Caco-2 (cell line): ENCODE results near the gene MAP3K7CL. TPM values are rescaled to one million over a fixed set of nuclear protein-coding genes. Genes with fewer than 3 reads are reported as not detected.

ENCODE experiments used
- BruUV-seq: library from RNA; stranded (reverse); fragments of 400-500 nt; replicated peaks from 2 replicates; lab custom pipeline; 2021; lab: Mats Ljungman, UMichigan
- CTCF ChIA-PET: fragments of 300-600 bp; sonication (Branson Sonifier 250); formaldehyde crosslinking; loops from one replicate; lab custom pipeline; 2022; ENCODE audit warnings: antibody characterized with exemption; lab: Charles Lee
- POLR2A ChIA-PET: fragments of 300-600 bp; sonication (Branson Sonifier 250); formaldehyde crosslinking; loops from one replicate; lab custom pipeline; 2022; ENCODE audit warnings: antibody characterized with exemption; lab: Charles Lee
- DNase-seq, 2 experiments: peaks; one replicate each; pipeline versions ENCODE4 v3.0.0 to v3.0.0-alpha.2; 2020 to 2022
- H3K27me3 ChIP-seq: replicated peaks from 2 replicates; pipeline ENCODE4 v1.6.0; 2011; ENCODE audit warnings: low read length; ENCODE audit not compliant: control insufficient read depth, insufficient read depth
- H3K36me3 ChIP-seq: 2 replicates; pipeline ENCODE4 v1.5.1; 2011; ENCODE audit warnings: low read length; ENCODE audit not compliant: control insufficient read depth, insufficient read depth
- H3K4me1 ChIP-seq: fragments of 250-450 bp; sonication (Bioruptor Pico); 2 replicates; pipeline ENCODE4 v1.5.1; 2020; ENCODE audit warnings: mild to moderate bottlenecking
- H3K4me3 ChIP-seq: 2 replicates; pipeline ENCODE4 v1.5.1; 2011; ENCODE audit warnings: low read depth, mild to moderate bottlenecking, control low read depth, low read length
- H3K9me3 ChIP-seq: fragments of 250-450 bp; sonication (Bioruptor Pico); 2 replicates; pipeline ENCODE4 v1.5.1; 2020; ENCODE audit warnings: mild to moderate bottlenecking, moderate library complexity
- H3K27ac Mint-ChIP-seq: one replicate; pipeline ENCODE4 v1.8.0; 2022; ENCODE audit warnings: mixed read lengths; ENCODE audit not compliant: unreplicated experiment
- H3K27me3 Mint-ChIP-seq: one replicate; pipeline ENCODE4 v1.8.0; 2022; ENCODE audit warnings: mixed read lengths; ENCODE audit not compliant: insufficient read depth, unreplicated experiment
- H3K36me3 Mint-ChIP-seq: one replicate; pipeline ENCODE4 v1.8.0; 2022; ENCODE audit warnings: mild to moderate bottlenecking, mixed read lengths; ENCODE audit not compliant: insufficient read depth, unreplicated experiment
- H3K4me1 Mint-ChIP-seq: one replicate; pipeline ENCODE4 v1.8.0; 2022; ENCODE audit warnings: low read depth, mixed read lengths; ENCODE audit not compliant: unreplicated experiment
- H3K4me3 Mint-ChIP-seq: one replicate; pipeline ENCODE4 v1.8.0; 2022; ENCODE audit warnings: mild to moderate bottlenecking, moderate library complexity, mixed read lengths; ENCODE audit not compliant: unreplicated experiment
- H3K9me3 Mint-ChIP-seq: one replicate; pipeline ENCODE4 v1.8.0; 2022; ENCODE audit warnings: mixed read lengths; ENCODE audit not compliant: unreplicated experiment
- CTCF ChIP-seq, 2 experiments: fragments of 200-600 bp in 1 of 2; IDR thresholded peaks; 1 replicate in 1 of 2; 2 replicates in 1 of 2; pipeline versions ENCODE4 v1.5.1 to v1.8.0; 2011 to 2022; ENCODE audit warnings: antibody characterized with exemption in 1 of 2, control low read depth in 1 of 2, inconsistent platforms in 1 of 2, low read depth in 1 of 2, low read length in 1 of 2, mild to moderate bottlenecking in 1 of 2, moderate library complexity in 1 of 2; ENCODE audit not compliant: insufficient read depth in 1 of 2, severe bottlenecking in 1 of 2, unreplicated experiment in 1 of 2
- intact Hi-C: fragments of 100-400 bp; cut with micrococcal nuclease; formaldehyde crosslinking; loops from one replicate; pipeline ENCODE4 v1.10.0; 2022; ENCODE audit not compliant: unreplicated experiment
- total RNA-seq: library from RNA; stranded (reverse); gene quantifications from 2 replicates; pipeline ENCODE4 v1.2.3, GENCODE V29; 2022

Gene MAP3K7CL
- total RNA-seq, 1 experiment from 2014 or later: 8.2 TPM

- CTCF ChIA-PET: no interaction called here
- DNase-seq: no peak
- Histone ChIP-seq H3K9me3 (no peaks in the 10 kb centered on the region), H3K27me3 (no peaks in the 10 kb centered on the region), H3K36me3 (no peaks in the 10 kb centered on the region), H3K4me3 (no peak overlapping the region), H3K4me1 (peaks cover 16% of the 10 kb centered on the region)
- Mint-ChIP-seq H3K9me3 (no peaks in the 10 kb centered on the region), H3K4me1 (peaks cover 17% of the 10 kb centered on the region), H3K27ac (no peak overlapping the region), H3K4me3 (no peak overlapping the region), H3K36me3 (no peaks in the 10 kb centered on the region), H3K27me3 (no peaks in the 10 kb centered on the region)
- no TSS peak for BruUV-seq
- intact Hi-C loops: no loop called here
- POLR2A ChIA-PET: no interaction called here
- no peak for TF ChIP-seq CTCF (IDR thresholded peaks at IDR 0.05; ENCODE audit: insufficient read depth in 1 of 2, low read depth in 1 of 2, low read length in 1 of 2, severe bottlenecking in 1 of 2, unreplicated experiment in 1 of 2)
Observed at GRCh38 chr21:29186246-29186645, 55.8 kb downstream of the MAP3K7CL start.

- no peak overlapping the region for H3K27ac Mint-ChIP-seq
- intact Hi-C loops: no loop called here
- CTCF ChIA-PET: no interaction called here
- H3K9me3 Mint-ChIP-seq: no peaks in the 10 kb centered on the region
- no peaks in the 10 kb centered on the region for H3K27me3 Mint-ChIP-seq
- H3K4me1 Mint-ChIP-seq: peaks cover 6% of the 10 kb centered on the region
- BruUV-seq: no TSS peak
- DNase-seq: no peak
- POLR2A ChIA-PET: no interaction called here
- no peak overlapping the region for H3K4me3 ChIP-seq
- H3K4me1 ChIP-seq: peaks cover 6% of the 10 kb centered on the region
- no peaks in the 10 kb centered on the region for H3K36me3 ChIP-seq
- H3K27me3 ChIP-seq: no peaks in the 10 kb centered on the region
- peaks cover 2% of the 10 kb centered on the region for H3K36me3 Mint-ChIP-seq
- no peak overlapping the region for H3K4me3 Mint-ChIP-seq
- H3K9me3 ChIP-seq: no peaks in the 10 kb centered on the region
- no peak for TF ChIP-seq CTCF (IDR thresholded peaks at IDR 0.05; ENCODE audit: insufficient read depth in 1 of 2, low read depth in 1 of 2, low read length in 1 of 2, severe bottlenecking in 1 of 2, unreplicated experiment in 1 of 2)
Observed at GRCh38 chr21:29187944-29188343, 57.5 kb downstream of the MAP3K7CL start.

GRCh38 chr21:29189353-29189752 is 58.9 kb downstream of the MAP3K7CL start:
- Histone ChIP-seq H3K36me3 (no peaks in the 10 kb centered on the region), H3K4me3 (no peak overlapping the region), H3K4me1 (peaks cover 16% of the 10 kb centered on the region), H3K9me3 (no peaks in the 10 kb centered on the region), H3K27me3 (no peaks in the 10 kb centered on the region)
- Mint-ChIP-seq H3K27me3 (no peaks in the 10 kb centered on the region), H3K36me3 (peaks cover 5% of the 10 kb centered on the region), H3K4me1 (peaks cover 8% of the 10 kb centered on the region), H3K27ac (no peak overlapping the region), H3K4me3 (no peak overlapping the region), H3K9me3 (no peaks in the 10 kb centered on the region)
- no peak for TF ChIP-seq CTCF (IDR thresholded peaks at IDR 0.05; ENCODE audit: insufficient read depth in 1 of 2, low read depth in 1 of 2, low read length in 1 of 2, severe bottlenecking in 1 of 2, unreplicated experiment in 1 of 2)
- DNase-seq: no peak
- intact Hi-C loops: no loop called here
- CTCF ChIA-PET: no interaction called here
- POLR2A ChIA-PET: no interaction called here
- no TSS peak for BruUV-seq
